Esophagus (tissue), 2 donors: Measurements from ENCODE around the gene DTNBP1. TPM values are rescaled to one million over a fixed set of nuclear protein-coding genes. Genes with fewer than 3 reads are reported as not detected.

Experiments
- H3K27ac ChIP-seq, 2 donors: one replicate each; pipeline ENCODE4 v1.5.1; 2013; ENCODE audit warnings: low read depth in 2 of 2, mild to moderate bottlenecking in 2 of 2, inconsistent platforms in 1 of 2, low read length in 1 of 2, moderate library complexity in 1 of 2
- H3K27me3 ChIP-seq, 2 donors: one replicate each; pipeline ENCODE4 v1.6.1; 2013; ENCODE audit warnings: low read length in 2 of 2, control low read depth in 1 of 2, mild to moderate bottlenecking in 1 of 2; ENCODE audit not compliant: insufficient read depth in 2 of 2, control insufficient read depth in 1 of 2
- H3K36me3 ChIP-seq, 2 donors: one replicate each; pipeline ENCODE4 v1.6.1; 2013; ENCODE audit warnings: low read length in 1 of 2; ENCODE audit not compliant: control insufficient read depth in 2 of 2, insufficient read depth in 2 of 2
- H3K4me1 ChIP-seq, 2 donors: one replicate each; pipeline ENCODE4 v1.6.1; 2013; ENCODE audit warnings: low read length in 1 of 2; ENCODE audit not compliant: control insufficient read depth in 2 of 2, insufficient read depth in 2 of 2
- H3K4me3 ChIP-seq, 2 donors: one replicate each; pipeline ENCODE4 v1.5.1; 2013; ENCODE audit warnings: low read length in 2 of 2, mild to moderate bottlenecking in 2 of 2, low read depth in 1 of 2, moderate library complexity in 1 of 2
- H3K9me3 ChIP-seq, 2 donors: one replicate each; pipeline ENCODE4 v1.6.1; 2013; ENCODE audit warnings: mild to moderate bottlenecking in 2 of 2, low read depth in 1 of 2, low read length in 1 of 2, moderate library complexity in 1 of 2; ENCODE audit not compliant: control insufficient read depth in 2 of 2, insufficient read depth in 1 of 2
- WGBS, 2 donors: extraction: QIAGEN DNeasy Blood & Tissue Kit; methylation state at CpG; one replicate each; pipeline ENCODE4 v1.1.7; 2013; 5-methylcytosine and 5-hydroxymethylcytosine counted together
- polyA plus RNA-seq, 2 donors: library from polyadenylated mRNA; stranded (reverse); fragments of 200-250 nt; gene quantifications; one replicate each; pipeline ENCODE4 v1.2.3, GENCODE V29; 2013
- donor health status: healthy with polysubstance abuse.
- donor health status: Bipolar disorder and iron deficiency.

Gene DTNBP1
- polyA plus RNA-seq, 2 donors: 4.2 to 9.6 TPM

DNA sequence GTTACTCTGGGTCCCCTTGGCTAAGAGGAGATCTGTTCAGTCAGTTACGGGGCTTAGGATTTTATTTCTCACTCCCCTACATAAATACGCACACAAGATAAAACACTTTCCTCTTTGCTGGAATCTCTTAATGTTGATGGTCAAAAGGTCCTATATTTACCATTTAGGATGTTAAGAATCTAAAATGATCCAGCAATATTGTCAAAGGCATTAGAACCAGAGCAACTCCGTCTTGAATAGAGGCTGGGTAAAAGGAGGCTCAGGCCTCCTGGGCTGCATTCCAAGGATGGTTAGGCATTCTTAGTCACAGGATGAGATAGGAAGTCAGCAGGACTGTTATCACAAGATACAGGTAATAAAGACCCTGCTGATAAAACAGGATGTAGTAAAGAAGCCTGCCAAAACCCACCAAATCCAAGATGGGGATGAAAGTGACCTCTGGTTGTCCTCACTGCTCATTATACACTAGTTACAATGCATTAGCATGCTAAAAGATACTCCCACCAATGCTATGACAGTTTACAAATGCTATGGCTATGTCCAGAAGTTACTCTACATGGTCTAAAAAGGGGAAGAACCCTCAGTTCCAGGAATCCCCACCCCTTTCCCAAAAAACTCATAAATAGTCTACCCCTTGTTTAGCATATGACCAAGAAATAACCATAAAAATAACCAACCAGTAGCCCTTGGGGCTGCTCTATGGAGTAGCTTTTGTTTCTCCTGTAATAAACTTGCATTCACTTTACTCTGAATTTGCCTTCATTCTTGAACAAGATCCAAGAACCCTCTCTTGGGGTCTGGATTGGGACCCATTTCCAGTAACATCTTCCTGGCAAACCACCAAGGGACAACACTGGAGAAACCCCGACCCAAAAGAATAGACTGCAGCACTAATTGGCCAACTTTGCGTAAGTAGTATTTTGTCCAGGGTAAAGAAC, 107.5 kb downstream of the DTNBP1 start:
- WGBS, 2 donors: 90 to 91% methylated on average over 5 of the region's 5 CpGs
- no peaks in the 10 kb centered on the region for H3K4me1 ChIP-seq

DNA sequence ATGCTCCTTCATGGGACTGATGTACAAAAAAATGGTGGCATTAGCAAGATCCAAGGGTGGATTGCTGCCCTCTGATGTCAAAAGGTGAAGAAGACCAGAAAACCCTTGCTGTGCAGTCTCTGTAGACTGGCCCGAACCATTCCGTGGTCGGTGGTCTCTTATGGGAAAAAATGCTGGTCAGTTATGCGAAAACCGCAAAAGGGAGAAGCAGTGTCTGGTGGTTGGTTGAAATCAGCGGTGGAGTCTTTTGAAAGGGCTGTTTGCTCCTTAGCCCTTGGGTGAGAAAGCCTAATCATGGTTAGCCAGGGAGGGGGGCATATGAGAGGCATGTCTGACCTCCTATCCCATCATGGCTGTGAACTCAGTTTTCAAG, 108.1 kb downstream of the DTNBP1 start:
- H3K36me3 ChIP-seq: no peaks in the 10 kb centered on the region
- no peaks in the 10 kb centered on the region for H3K4me1 ChIP-seq
- 98% methylated on average over 6 of the region's 6 CpGs for WGBS, 2 donors
- no peaks in the 10 kb centered on the region for H3K9me3 ChIP-seq
- H3K27me3 ChIP-seq: no peaks in the 10 kb centered on the region
- H3K4me3 ChIP-seq: no peak overlapping the region
- H3K27ac ChIP-seq: no peak overlapping the region

More for the DNA sequence above, 107.5 kb downstream of the DTNBP1 start:
- Histone ChIP-seq H3K36me3 (no peaks in the 10 kb centered on the region), H3K27ac (no peak overlapping the region), H3K27me3 (no peaks in the 10 kb centered on the region), H3K9me3 (no peaks in the 10 kb centered on the region), H3K4me3 (no peak overlapping the region)

DNA sequence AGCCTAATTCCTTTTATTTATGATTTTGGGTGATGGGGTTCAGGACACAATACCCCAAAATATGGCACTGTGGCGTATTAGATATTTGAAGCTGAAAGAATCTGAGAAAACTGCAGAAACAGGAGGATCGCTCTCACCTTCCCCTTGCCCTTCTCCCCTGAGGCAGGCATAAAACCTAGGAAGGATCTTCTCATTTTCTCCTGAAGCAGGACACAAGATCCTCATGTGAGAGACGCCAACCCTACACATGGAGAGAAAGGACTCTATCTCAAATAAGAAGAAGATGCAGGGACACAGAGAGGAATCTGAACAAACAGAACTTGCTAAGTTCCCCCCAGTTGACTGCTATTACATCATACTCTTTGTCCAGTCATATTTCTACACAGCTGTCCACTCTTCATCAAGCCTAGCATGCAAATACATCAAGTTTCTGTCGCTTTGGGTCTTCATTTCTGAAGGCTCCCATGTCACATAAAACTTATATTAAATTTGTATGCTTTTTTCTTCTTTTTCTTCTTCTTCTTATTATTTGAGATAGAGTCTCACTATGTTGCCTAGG, 109.0 kb downstream of the DTNBP1 start:
- H3K27ac ChIP-seq: no peak overlapping the region
- no peaks in the 10 kb centered on the region for H3K9me3 ChIP-seq
- no peaks in the 10 kb centered on the region for H3K27me3 ChIP-seq
- 99% methylated on average over 4 of the region's 4 CpGs for WGBS, 2 donors
- no peak overlapping the region for H3K4me3 ChIP-seq
- no peaks in the 10 kb centered on the region for H3K36me3 ChIP-seq
- H3K4me1 ChIP-seq: no peaks in the 10 kb centered on the region

DNA sequence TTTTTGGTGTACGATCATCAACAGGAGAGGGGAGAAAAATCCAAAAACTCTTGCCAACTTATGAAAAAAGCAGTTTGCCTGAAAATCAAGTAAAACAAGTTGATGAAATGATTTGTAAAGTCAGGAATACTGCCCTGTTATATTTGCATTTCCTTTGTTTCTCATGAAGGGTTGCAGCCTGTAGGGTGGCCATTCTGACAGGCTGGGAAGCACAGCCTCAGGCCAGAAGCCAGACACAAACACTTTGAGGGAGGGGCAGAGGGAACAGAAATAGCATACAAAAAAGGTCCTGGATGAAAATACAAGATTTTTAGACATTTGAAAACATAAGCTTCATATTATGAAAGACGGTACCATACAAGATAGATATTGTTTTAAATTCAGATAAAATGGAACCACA, 109.8 kb downstream of the DTNBP1 start:
- Histone ChIP-seq H3K36me3 (no peaks in the 10 kb centered on the region), H3K4me1 (no peaks in the 10 kb centered on the region), H3K27ac (no peak overlapping the region), H3K4me3 (no peak overlapping the region), H3K9me3 (no peaks in the 10 kb centered on the region), H3K27me3 (no peaks in the 10 kb centered on the region)
- 84 to 94% methylated on average over 2 of the region's 2 CpGs for WGBS, 2 donors

DNA sequence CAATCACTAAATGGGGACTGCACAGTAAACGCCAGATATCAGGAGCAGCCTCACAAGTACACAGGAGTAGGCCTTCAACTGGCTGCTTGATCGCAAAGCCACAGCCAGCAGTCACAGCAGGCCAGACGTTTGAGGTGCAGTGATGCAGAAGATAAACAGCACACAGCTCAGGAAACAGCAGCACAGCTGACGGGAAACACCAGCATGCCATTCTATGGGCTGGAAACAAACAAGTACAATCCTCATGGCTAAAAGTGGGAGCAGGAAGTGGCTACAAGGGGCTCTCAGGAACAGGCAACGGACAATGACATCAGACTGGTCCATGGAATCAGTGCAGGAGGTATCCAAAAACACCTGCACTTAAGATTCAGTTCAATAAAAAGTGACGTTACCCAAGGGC, 111.0 kb downstream of the DTNBP1 start:
- no peak overlapping the region for H3K27ac ChIP-seq
- H3K4me3 ChIP-seq: no peak overlapping the region
- no peaks in the 10 kb centered on the region for H3K36me3 ChIP-seq
- no peaks in the 10 kb centered on the region for H3K9me3 ChIP-seq
- WGBS, 2 donors: 61 to 68% methylated on average over 6 of the region's 6 CpGs
- H3K27me3 ChIP-seq: no peaks in the 10 kb centered on the region
- H3K4me1 ChIP-seq: no peaks in the 10 kb centered on the region

DNA sequence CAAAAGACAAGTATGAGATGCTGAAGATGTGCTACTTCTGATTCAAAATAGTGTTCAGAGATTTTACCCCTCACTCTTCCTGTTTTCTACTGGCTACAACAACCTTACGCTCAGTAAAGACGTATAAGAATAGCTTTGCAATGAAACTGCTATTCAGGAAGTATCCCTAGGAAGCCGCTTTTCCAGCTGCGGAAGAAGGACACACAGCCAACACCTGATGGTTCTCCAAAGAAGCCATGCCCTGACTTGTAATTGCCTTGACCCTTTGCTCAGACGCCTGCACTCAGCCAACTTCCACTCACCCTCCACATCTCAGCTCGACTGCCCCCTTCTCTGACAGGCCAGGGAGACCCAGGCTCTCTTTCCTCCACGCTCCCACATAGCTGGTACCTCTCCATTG, 111.6 kb downstream of the DTNBP1 start:
- Histone ChIP-seq H3K27me3 (no peaks in the 10 kb centered on the region), H3K4me1 (no peaks in the 10 kb centered on the region), H3K27ac (no peak overlapping the region), H3K9me3 (no peaks in the 10 kb centered on the region), H3K36me3 (no peaks in the 10 kb centered on the region), H3K4me3 (no peak overlapping the region)
- WGBS, 2 donors: 85 to 87% methylated on average over 7 of the region's 7 CpGs

DNA sequence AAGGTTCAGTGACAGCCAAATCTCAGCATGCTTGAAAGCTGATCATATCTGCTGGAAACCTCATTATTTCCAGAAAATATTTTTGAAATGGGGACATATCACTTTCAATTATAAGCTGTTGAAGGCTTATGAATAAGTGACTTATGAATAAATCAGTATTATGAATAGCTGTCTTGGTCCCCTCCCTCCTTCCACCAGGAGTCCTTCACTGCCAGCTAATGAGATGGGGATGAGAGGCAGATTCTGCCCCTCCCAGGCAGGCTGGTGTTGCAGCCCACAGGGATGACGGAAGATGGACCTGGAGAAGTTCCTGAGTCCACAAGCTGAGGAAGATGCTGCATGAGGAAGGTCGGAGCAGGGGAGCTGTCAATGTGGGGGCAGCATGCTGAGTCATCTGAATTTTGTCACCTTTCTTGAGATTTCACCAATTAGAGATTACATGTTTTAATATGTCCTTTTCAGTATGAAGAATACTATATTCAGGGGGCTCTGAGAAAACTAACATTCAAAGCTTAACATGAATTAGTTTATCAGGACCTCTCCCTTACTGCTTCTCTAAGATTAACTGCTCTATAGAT, 112.2 kb downstream of the DTNBP1 start:
- Histone ChIP-seq H3K4me1 (no peaks in the 10 kb centered on the region), H3K27me3 (no peaks in the 10 kb centered on the region), H3K4me3 (no peak overlapping the region), H3K9me3 (no peaks in the 10 kb centered on the region), H3K27ac (no peak overlapping the region), H3K36me3 (no peaks in the 10 kb centered on the region)
- WGBS, 2 donors: 91 to 94% methylated on average over 2 of the region's 2 CpGs

DNA sequence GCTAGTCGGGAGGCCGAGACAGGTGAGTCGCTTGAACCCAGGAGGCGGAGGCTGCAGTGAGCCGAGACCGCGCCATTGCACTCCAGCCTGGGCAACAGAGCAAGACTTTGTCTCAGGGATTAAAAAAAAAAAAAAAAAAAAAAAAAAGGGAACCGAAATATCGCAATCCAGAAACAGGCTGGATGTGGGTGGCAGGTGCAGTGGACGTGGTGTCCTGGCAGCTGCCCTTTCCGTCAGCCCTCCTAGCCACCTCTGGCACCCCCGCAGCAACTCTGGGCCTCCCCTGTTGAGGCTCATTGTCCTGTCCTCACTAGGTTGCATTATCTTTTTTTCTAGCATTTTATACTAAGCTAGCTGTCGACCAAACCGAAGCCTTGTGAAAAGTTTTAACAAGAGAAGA, 113.5 kb downstream of the DTNBP1 start:
- H3K4me3 ChIP-seq: no peak overlapping the region
- WGBS, 2 donors: 87 to 92% methylated on average over 14 of the region's 14 CpGs
- no peaks in the 10 kb centered on the region for H3K4me1 ChIP-seq
- H3K27ac ChIP-seq: no peak overlapping the region
- H3K9me3 ChIP-seq: no peaks in the 10 kb centered on the region
- H3K36me3 ChIP-seq: no peaks in the 10 kb centered on the region
- H3K27me3 ChIP-seq: no peaks in the 10 kb centered on the region

DNA sequence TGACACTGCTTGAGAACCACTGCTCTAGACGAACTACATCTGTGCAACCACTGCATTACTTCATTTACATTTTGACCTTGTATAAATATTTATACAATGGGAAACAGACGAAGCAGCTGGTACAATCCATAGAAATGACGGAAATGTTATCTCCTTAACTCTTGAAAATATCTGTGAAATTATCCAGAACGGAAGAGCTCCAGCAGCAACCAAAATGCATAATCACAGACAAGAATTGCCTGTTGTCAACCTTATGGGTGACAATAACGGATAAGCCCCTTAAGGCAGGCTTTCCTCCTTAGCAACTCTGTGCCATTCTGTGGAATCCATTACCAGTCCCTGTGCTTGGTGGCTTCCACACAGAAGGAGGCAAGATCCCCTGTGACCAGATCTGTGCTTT, 115.4 kb downstream of the DTNBP1 start:
- Histone ChIP-seq H3K27me3 (no peaks in the 10 kb centered on the region), H3K36me3 (no peaks in the 10 kb centered on the region), H3K27ac (no peak overlapping the region), H3K4me1 (no peaks in the 10 kb centered on the region), H3K4me3 (no peak overlapping the region), H3K9me3 (peaks cover 0 to 2% of the 10 kb centered on the region in 2 donors)
- 77 to 80% methylated on average over 5 of the region's 5 CpGs for WGBS, 2 donors
